GM21576 (cell line): Measurements from ENCODE around the gene ZNF485.
A peak's percentile ranks its signal among the peaks of the same experiment; 100 is the strongest.
"Not testable (repeated sequence)": the region's sequence is repeated elsewhere in the genome, so short reads cannot be mapped to it uniquely, and the experiment has no call there.

Source experiments
- ATAC-seq: cut with Tn5 transposase; IDR thresholded peaks from one replicate; pipeline ENCODE4 v1.9.1; 2021; ENCODE audit warnings: mild to moderate bottlenecking, moderate library complexity; ENCODE audit not compliant: unreplicated experiment

Gene ZNF485

DNA sequence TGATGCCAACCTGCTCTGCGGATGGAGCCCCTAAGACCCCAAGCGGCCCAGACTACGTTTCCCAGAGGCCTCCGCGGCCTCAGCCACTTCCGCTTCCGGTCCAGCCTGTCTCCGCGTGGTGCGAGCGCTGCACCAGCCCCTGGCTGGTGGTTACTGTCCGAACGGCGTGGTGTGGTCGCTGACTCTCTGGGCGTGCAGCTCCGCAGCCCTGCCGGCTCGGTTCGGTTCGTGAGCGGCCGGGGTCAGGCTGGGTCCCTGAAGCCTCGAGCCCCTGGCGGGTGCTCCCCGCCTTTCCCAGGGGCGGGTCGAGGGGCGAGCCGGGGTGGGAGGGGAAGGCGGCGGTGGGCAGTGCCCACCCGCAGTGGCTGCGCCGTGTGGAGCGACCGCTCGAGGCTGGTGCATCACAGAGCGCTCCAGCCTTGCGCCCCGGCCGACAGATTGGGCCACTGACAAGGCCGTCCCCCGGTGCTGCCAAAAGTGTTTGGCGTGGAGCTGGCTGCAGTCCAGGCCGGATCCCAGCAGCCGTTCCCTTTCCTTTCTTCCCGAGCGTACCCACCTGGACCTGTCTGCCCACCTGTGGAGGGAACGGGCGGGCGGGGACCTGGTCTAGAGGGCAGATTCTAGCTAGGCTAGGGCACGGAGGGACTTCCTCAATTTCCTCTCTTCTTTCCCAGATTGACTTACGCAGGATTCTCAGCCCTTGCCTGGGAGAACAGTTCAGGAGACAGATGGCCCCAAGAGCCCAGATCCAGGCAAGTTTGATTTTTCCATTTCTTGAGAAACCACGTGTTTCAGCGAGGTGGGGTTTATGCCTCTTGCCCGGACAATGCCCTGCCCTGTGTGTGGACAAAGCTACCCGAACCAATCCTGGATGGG, at the start of gene ZNF485:
Gene ZNF485, plus strand, starts transcription at position 116 of the 876 bp plus-strand sequence. Its CDS starts 613 bp downstream, at position 729.
- peak; percentile 99 for ATAC-seq

GRCh38 chr10:43557214-43557613, 49.0 kb upstream of the ZNF485 start:
- no peak for ATAC-seq

- no peak for ATAC-seq
These were observed 36.6 kb upstream of the ZNF485 start for GRCh38 chr10:43569681-43570080.

DNA sequence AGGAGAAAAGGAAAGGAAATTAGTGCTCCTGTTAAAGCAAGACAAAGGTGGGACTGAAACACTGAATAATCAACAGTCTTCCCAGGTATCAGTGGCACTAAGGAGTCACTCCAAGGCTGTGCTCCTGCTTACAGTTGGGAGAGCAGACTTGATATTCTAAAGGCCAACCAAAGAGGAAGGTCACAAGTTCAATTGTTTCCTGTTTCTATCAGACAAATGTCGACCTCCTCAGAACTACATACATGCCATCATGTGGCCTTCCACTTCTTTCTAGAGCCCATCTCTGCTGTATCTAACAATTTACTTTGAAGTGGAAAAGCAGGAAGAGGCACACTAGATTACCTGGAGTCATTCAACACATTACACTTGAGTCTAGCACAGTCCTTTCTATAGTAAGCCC, 35.3 kb upstream of the ZNF485 start:
- no peak for ATAC-seq

- no peak for ATAC-seq
These were observed 32.8 kb upstream of the ZNF485 start for GRCh38 chr10:43573250-43574000.

DNA sequence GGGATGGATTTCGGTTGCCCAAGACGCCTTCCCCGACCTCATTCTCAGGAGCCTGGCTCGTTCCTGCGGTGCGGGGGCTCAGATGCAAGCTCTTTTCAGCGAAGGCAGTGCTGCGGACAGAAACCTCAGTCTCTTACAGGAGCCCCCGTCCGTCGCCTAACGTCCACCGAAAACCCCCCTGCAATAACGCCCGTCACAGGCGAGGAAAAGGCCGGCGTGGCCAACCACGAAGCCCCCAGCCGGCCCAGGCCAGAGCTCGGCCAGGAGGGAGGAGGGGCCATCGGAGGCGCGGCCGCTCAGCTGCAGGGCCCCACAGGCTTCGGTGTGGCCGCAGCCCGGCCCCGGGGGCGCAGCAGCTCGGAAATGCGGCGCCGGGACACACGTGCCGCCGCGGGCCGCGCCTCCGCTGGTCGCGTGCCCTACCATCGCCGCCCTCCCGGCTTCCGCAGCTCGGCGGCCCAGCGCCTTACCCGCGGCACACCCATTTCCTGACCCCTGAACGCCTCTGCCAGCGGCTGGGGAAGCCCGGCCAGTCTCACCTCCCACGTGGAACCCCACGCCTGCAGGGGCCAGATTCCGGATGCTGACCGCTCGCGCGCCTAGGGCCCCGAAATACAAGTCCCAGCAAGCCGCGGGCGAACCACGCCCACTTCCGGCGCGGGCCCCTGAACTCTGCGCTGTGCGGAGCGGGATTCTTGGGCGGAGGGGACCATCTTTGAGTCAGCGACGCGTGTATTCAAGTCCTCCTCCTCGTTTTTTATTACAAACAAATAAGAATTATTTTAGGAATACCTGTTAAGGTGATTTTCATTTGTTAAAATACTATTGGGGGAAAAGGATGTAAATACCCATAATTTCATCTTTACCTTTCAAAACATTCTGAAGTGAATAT, 32.0 kb upstream of the ZNF485 start, which contains the start of gene ZNF239:
Gene ZNF239, minus strand, starts transcription at position 616 of the 892 bp plus-strand sequence. CDS start 16,537 bp downstream, outside the sequence.
- peak; percentile 97 for ATAC-seq

GRCh38 chr10:43574906-43575305, 31.3 kb upstream of the ZNF485 start:
- ATAC-seq: no peak

DNA sequence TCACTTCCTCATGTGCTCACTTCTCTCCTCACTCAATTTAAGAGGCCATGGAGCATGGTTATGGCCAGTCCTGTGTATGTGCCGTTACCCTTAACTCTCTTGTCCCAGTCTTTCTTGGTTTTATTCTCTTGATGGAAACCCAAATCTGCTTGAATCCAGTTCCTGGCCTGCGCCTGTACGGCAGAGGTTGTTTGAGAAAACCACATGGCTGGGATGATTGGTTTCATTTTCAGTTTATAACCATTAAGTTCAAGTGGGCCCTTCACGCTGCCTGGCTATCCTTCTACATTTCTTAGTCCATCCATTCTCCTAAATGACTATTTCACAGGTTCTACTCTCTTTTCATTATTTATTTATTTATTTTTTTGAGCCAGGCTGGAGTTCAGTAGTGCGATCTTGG, 30.2 kb upstream of the ZNF485 start:
- no peak for ATAC-seq

DNA sequence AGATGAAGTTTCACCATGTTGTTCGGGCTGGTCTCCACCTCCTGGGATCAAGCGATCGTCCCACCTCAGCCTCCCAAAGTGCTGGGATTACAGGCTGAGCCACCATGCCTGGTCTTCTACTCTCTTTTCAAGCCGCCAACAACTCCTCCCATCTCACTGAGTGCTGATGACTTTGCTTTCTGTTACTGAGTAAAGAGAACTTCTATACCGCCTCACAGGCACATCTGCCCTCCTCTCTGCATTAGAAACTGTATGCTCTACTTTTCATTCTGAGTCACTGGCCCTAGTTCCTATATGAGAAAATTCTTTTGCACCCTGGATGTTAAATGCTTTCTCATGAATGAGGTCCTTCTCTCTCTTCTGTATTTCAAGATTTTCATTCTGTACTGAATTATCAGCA, 29.7 kb upstream of the ZNF485 start:
- ATAC-seq: no peak

- no peak for ATAC-seq
These were observed 22.2 kb upstream of the ZNF485 start for GRCh38 chr10:43584051-43584450.

GRCh38 chr10:43585046-43585445, 21.2 kb upstream of the ZNF485 start:
- ATAC-seq: no peak

DNA sequence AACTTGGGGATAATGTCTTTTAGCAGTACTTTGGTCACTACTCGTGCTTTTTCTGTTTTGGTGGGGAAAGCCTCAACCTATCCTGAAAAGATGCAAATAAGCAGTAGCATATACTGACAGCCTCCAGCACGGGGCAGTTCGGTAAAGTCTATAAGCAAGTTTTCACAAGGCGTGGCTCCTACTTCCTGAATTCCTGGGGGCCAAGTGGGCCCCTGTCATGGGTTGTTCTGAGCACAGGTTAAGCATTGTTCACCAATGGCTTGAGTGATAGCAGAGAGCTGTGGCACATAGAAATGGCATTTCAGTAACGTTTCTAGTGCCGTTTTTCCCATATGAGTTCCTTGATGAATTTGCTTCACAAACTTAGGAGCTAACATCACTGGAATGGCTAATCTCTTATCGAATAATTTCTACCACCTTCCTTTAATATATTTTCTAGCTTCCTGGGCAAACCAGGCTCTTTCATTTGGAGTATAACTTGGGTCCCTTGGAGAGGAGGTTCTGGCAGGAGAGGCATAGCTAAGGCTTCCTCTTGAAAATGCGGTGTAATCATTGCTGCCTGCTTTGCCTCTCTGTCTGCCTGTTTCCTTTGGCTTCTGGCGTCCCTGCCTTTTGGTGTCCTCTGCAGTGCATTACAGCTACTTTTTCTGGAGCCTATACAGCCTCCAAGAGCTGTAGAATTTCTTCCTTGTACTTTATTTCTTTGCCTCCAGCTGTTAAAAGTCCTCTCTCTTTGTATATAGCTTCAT, 20.1 kb upstream of the ZNF485 start:
- ATAC-seq: no peak

- not testable (repeated sequence) for ATAC-seq
These were observed 19.5 kb upstream of the ZNF485 start for GRCh38 chr10:43586730-43587115.

- no peak for ATAC-seq
These were observed 14.8 kb upstream of the ZNF485 start for GRCh38 chr10:43591303-43591904.

DNA sequence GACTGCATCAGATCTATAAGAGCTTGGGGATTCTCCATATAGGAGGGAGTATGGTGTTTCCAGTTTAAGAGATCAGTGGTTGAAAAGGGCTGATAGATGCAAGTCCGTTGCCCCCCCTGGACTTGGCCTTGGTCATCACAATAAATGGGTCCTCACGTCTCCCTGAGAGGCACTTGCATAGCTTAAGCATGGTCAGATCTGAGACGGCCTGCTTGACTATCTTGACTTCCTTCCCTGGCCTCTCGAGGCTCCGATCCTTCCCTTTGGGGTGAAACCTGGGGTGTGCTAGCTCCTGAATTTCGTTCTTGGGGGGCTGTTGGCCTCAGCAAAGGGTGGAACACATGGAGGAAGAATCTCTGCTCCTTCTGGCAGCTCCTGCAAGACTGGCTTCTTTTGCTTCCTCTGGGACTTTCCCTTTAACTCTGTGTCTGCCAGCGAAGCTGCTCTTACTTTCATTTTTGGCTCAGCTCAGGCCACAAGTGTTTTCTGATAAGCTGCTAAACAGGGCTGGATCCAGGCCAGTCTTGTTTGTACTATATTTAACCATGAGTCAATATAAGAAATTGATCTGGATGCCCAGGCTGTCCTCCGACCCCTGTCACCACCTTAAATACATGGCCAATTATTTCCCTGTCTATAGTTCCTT, 11.2 kb upstream of the ZNF485 start:
- ATAC-seq: peak; percentile 92

GRCh38 chr10:43595739-43596298, 10.4 kb upstream of the ZNF485 start:
- ATAC-seq: peak; percentile 51

- ATAC-seq: no peak
These were observed 9.7 kb upstream of the ZNF485 start for GRCh38 chr10:43596546-43596945.

GRCh38 chr10:43598446-43598845, 7.8 kb upstream of the ZNF485 start:
- ATAC-seq: no peak

DNA sequence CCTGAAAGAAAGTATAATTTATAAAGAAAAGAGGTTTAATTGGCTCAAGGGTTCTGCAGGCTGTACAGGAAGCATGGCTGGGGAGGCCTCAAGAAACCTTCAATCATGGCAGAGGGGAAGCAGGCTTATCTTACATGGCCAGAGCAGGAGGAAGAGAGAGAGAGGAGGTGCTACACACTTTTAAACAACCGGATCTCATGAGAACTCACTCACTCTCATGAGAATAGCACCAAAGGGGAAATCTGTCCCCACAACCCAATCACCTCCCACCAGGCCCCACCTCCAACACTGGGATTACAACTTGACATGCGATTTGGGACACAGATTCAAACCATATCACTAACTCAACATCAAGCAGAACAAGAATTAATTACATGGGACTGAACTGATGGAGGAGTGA, 6.9 kb upstream of the ZNF485 start:
- no peak for ATAC-seq
